Activated CD4-positive, alpha-beta memory T cell treated with anti-CD3 and anti-CD28 coated beads, Interleukin-2, amount 10 ng/mL, durations not matched to agents 7 days and 5 days (primary cell): ENCODE measurements around the gene UBE2G2. TPM values are rescaled to one million over a fixed set of nuclear protein-coding genes. Genes with fewer than 3 reads are reported as not detected.

Experiments used
- CTCF ChIA-PET: fragments of 350-600 bp; sonication (Branson Sonifier 250); formaldehyde crosslinking; loops from one replicate; lab custom pipeline; 2021; ENCODE audit warnings: antibody characterized with exemption, inconsistent platforms; lab: Charles Lee
- POLR2A ChIA-PET: fragments of 350-600 bp; sonication (Branson Sonifier 250); formaldehyde crosslinking; loops from one replicate; lab custom pipeline; 2021; ENCODE audit warnings: antibody characterized with exemption; lab: Charles Lee
- DNase-seq: peaks from one replicate; pipeline ENCODE4 v3.0.0-alpha.2; 2020
- H3K27ac Mint-ChIP-seq: one replicate; pipeline ENCODE4 v1.8.0; 2021; ENCODE audit warnings: mild to moderate bottlenecking, mixed read lengths
- H3K27me3 Mint-ChIP-seq: one replicate; pipeline ENCODE4 v1.8.0; 2021; ENCODE audit warnings: mixed read lengths
- H3K36me3 Mint-ChIP-seq: one replicate; pipeline ENCODE4 v1.8.0; 2021; ENCODE audit warnings: low read depth, mixed read lengths
- H3K4me1 Mint-ChIP-seq: one replicate; pipeline ENCODE4 v1.8.0; 2021; ENCODE audit warnings: mixed read lengths
- H3K4me3 Mint-ChIP-seq: one replicate; pipeline ENCODE4 v1.8.0; 2021; ENCODE audit warnings: mild to moderate bottlenecking, mixed read lengths
- H3K9me3 Mint-ChIP-seq: one replicate; pipeline ENCODE4 v1.8.0; 2021; ENCODE audit warnings: mixed read lengths
- total RNA-seq, 2 experiments: library from RNA; stranded (reverse); gene quantifications; one replicate each; pipeline ENCODE4 v1.2.3, GENCODE V29; 2021

Gene UBE2G2
- total RNA-seq, 2 experiments from 2014 or later = 70.7 to 74.0 TPM

- no peaks in the 10 kb centered on the region for H3K9me3 Mint-ChIP-seq
- CTCF ChIA-PET = interaction anchor here (0.6 to 2.7 kb wide), 9 partner anchors 14 to 232 kb away, joined by 3 to 16 read pairs (median 4); no protein-coding TSS in a partner anchor
- H3K36me3 Mint-ChIP-seq = no peaks in the 10 kb centered on the region
- no peak for DNase-seq
- no peak overlapping the region for H3K4me3 Mint-ChIP-seq
- POLR2A ChIA-PET = no interaction called here
- H3K27me3 Mint-ChIP-seq = peaks cover 11% of the 10 kb centered on the region
- H3K4me1 Mint-ChIP-seq = no peaks in the 10 kb centered on the region
- no peak overlapping the region for H3K27ac Mint-ChIP-seq
Observed at GRCh38 chr21:44742418-44743153, 59.0 kb downstream of the UBE2G2 start.

- Mint-ChIP-seq H3K4me3 (no peak overlapping the region), H3K36me3 (no peaks in the 10 kb centered on the region), H3K4me1 (no peaks in the 10 kb centered on the region), H3K27me3 (peaks cover 10% of the 10 kb centered on the region), H3K27ac (no peak overlapping the region), H3K9me3 (no peaks in the 10 kb centered on the region)
- CTCF ChIA-PET = interaction anchor here (0.6 to 2.7 kb wide), 9 partner anchors 13 to 232 kb away, joined by 3 to 16 read pairs (median 4); no protein-coding TSS in a partner anchor
- DNase-seq = no peak
- POLR2A ChIA-PET = no interaction called here
Observed at GRCh38 chr21:44741921-44742320, 59.7 kb downstream of the UBE2G2 start.

- Mint-ChIP-seq H3K9me3 (no peaks in the 10 kb centered on the region), H3K4me3 (no peak overlapping the region), H3K27ac (no peak overlapping the region), H3K27me3 (peaks cover 8% of the 10 kb centered on the region), H3K36me3 (no peaks in the 10 kb centered on the region), H3K4me1 (no peaks in the 10 kb centered on the region)
- ChIA-PET CTCF (interaction anchor here (0.9 to 2.0 kb wide), 4 partner anchors 53 to 230 kb away, joined by 3 to 15 read pairs (median 6); no protein-coding TSS in a partner anchor), POLR2A (interaction anchor here (0.6 kb wide), 1 partner anchor 13 kb away, joined by 3 read pairs; no protein-coding TSS in a partner anchor)
- no peak for DNase-seq
Observed at GRCh38 chr21:44740742-44741141, 60.9 kb downstream of the UBE2G2 start.

GRCh38 chr21:44739316-44739715 is 62.3 kb downstream of the UBE2G2 start:
- no peaks in the 10 kb centered on the region for H3K36me3 Mint-ChIP-seq
- peaks cover 8% of the 10 kb centered on the region for H3K27me3 Mint-ChIP-seq
- ChIA-PET POLR2A (interaction anchor here (0.7 to 1.4 kb wide), 2 partner anchors 16 to 227 kb away, joined by 3 to 6 read pairs; no protein-coding TSS in a partner anchor), CTCF (interaction anchor here (2.0 kb wide), 2 partner anchors 54 to 229 kb away, joined by 8 to 15 read pairs; no protein-coding TSS in a partner anchor)
- no peak overlapping the region for H3K27ac Mint-ChIP-seq
- no peaks in the 10 kb centered on the region for H3K9me3 Mint-ChIP-seq
- H3K4me3 Mint-ChIP-seq = no peak overlapping the region
- no peak for DNase-seq
- H3K4me1 Mint-ChIP-seq = no peaks in the 10 kb centered on the region

- peaks cover 6% of the 10 kb centered on the region for H3K27me3 Mint-ChIP-seq
Observed at GRCh38 chr21:44738621-44739020, 63.0 kb downstream of the UBE2G2 start.

GRCh38 chr21:44737706-44738354 is 63.8 kb downstream of the UBE2G2 start:
- Mint-ChIP-seq H3K36me3 (no peaks in the 10 kb centered on the region), H3K27me3 (peaks cover 4% of the 10 kb centered on the region), H3K27ac (no peak overlapping the region), H3K9me3 (no peaks in the 10 kb centered on the region), H3K4me1 (no peaks in the 10 kb centered on the region), H3K4me3 (no peak overlapping the region)
- no peak for DNase-seq
- POLR2A ChIA-PET = no interaction called here
- CTCF ChIA-PET = interaction anchor here (1.6 kb wide), 1 partner anchor 24 kb away, joined by 3 read pairs; no protein-coding TSS in a partner anchor

More at GRCh38 chr21:44738621-44739020, 63.0 kb downstream of the UBE2G2 start:
- Mint-ChIP-seq H3K27ac (no peak overlapping the region), H3K36me3 (no peaks in the 10 kb centered on the region), H3K4me3 (no peak overlapping the region), H3K4me1 (no peaks in the 10 kb centered on the region), H3K9me3 (no peaks in the 10 kb centered on the region)
- ChIA-PET POLR2A (no interaction called here), CTCF (no interaction called here)
- DNase-seq = no peak

- Mint-ChIP-seq H3K9me3 (no peaks in the 10 kb centered on the region), H3K27ac (no peak overlapping the region), H3K36me3 (no peaks in the 10 kb centered on the region), H3K4me3 (no peak overlapping the region), H3K4me1 (no peaks in the 10 kb centered on the region), H3K27me3 (peaks cover 9% of the 10 kb centered on the region)
- ChIA-PET CTCF (no interaction called here), POLR2A (no interaction called here)
- DNase-seq = no peak
Observed at GRCh38 chr21:44736291-44737004, 65.2 kb downstream of the UBE2G2 start.

GRCh38 chr21:44735821-44736220 is 65.8 kb downstream of the UBE2G2 start:
- Mint-ChIP-seq H3K4me1 (no peaks in the 10 kb centered on the region), H3K36me3 (no peaks in the 10 kb centered on the region), H3K27ac (no peak overlapping the region), H3K9me3 (no peaks in the 10 kb centered on the region), H3K4me3 (no peak overlapping the region), H3K27me3 (peaks cover 10% of the 10 kb centered on the region)
- ChIA-PET POLR2A (no interaction called here), CTCF (no interaction called here)
- no peak for DNase-seq

GRCh38 chr21:44734841-44735240 is 66.8 kb downstream of the UBE2G2 start:
- no peak for DNase-seq
- Mint-ChIP-seq H3K9me3 (no peaks in the 10 kb centered on the region), H3K36me3 (no peaks in the 10 kb centered on the region), H3K27me3 (peaks cover 9% of the 10 kb centered on the region), H3K27ac (no peak overlapping the region), H3K4me1 (no peaks in the 10 kb centered on the region), H3K4me3 (no peak overlapping the region)
- ChIA-PET CTCF (no interaction called here), POLR2A (no interaction called here)

- Mint-ChIP-seq H3K27ac (no peak overlapping the region), H3K4me1 (no peaks in the 10 kb centered on the region), H3K27me3 (peaks cover 9% of the 10 kb centered on the region), H3K4me3 (no peak overlapping the region), H3K36me3 (no peaks in the 10 kb centered on the region), H3K9me3 (no peaks in the 10 kb centered on the region)
- CTCF ChIA-PET = no interaction called here
- no peak for DNase-seq
- POLR2A ChIA-PET = no interaction called here
Observed at GRCh38 chr21:44734026-44734745, 67.4 kb downstream of the UBE2G2 start.

GRCh38 chr21:44732956-44733355 is 68.7 kb downstream of the UBE2G2 start:
- H3K27ac Mint-ChIP-seq = no peak overlapping the region
- no peak for DNase-seq
- H3K36me3 Mint-ChIP-seq = no peaks in the 10 kb centered on the region
- no peaks in the 10 kb centered on the region for H3K9me3 Mint-ChIP-seq
- ChIA-PET POLR2A (no interaction called here), CTCF (interaction anchor here (1.1 kb wide), 1 partner anchor 60 kb away, joined by 3 read pairs; no protein-coding TSS in a partner anchor)
- H3K27me3 Mint-ChIP-seq = peaks cover 9% of the 10 kb centered on the region
- H3K4me1 Mint-ChIP-seq = no peaks in the 10 kb centered on the region
- H3K4me3 Mint-ChIP-seq = no peak overlapping the region

GRCh38 chr21:44732263-44732662 is 69.4 kb downstream of the UBE2G2 start:
- DNase-seq = no peak
- Mint-ChIP-seq H3K4me1 (no peaks in the 10 kb centered on the region), H3K27ac (no peak overlapping the region), H3K27me3 (peaks cover 9% of the 10 kb centered on the region), H3K4me3 (no peak overlapping the region), H3K9me3 (no peaks in the 10 kb centered on the region), H3K36me3 (no peaks in the 10 kb centered on the region)
- POLR2A ChIA-PET = no interaction called here
- CTCF ChIA-PET = interaction anchor here (1.1 kb wide), 1 partner anchor 61 kb away, joined by 3 read pairs; no protein-coding TSS in a partner anchor
